Adrenal gland (tissue), 12 donors: ENCODE results near the gene USP17L21. TPM values are rescaled to one million over a fixed set of nuclear protein-coding genes. Genes with fewer than 3 reads are reported as not detected.
"Not testable (repeated sequence)": the region's sequence is repeated elsewhere in the genome, so short reads cannot be mapped to it uniquely, and the experiment has no call there.

Source experiments
- DNase-seq, 7 donors: peaks; one replicate each; pipeline ENCODE4 v3.0.0-alpha.2; 2019 to 2020
- H3K27ac ChIP-seq, 5 donors: fragments of 200-600 bp; sonication (generic) in 4 of 5; 1 replicate in 3 of 5; 2 replicates in 2 of 5; pipeline versions ENCODE4 v1.5.1 to v1.8.0; 2016 to 2020; ENCODE audit warnings: mild to moderate bottlenecking in 1 of 5
- H3K27me3 ChIP-seq: fragments of 200-600 bp; 2 replicates; pipeline ENCODE4 v1.8.0; 2021
- H3K36me3 ChIP-seq, 2 donors: fragments of 200-600 bp; replicated peaks in 1 of 2; 1 replicate in 1 of 2; 2 replicates in 1 of 2; pipeline versions ENCODE4 v1.5.1 to v1.8.0; 2018 to 2022
- H3K4me1 ChIP-seq, 2 donors: fragments of 200-600 bp; replicated peaks in 1 of 2; 1 replicate in 1 of 2; 2 replicates in 1 of 2; pipeline versions ENCODE4 v1.5.1 to v1.8.0; 2018 to 2021
- H3K4me3 ChIP-seq, 4 donors: fragments of 200-600 bp; sonication (generic) in 3 of 4; one replicate each; pipeline ENCODE4 v1.5.1; 2016 to 2018
- H3K9me3 ChIP-seq, 3 donors: fragments of 200-600 bp; sonication (generic) in 1 of 3; replicated peaks in 1 of 3; 1 replicate in 2 of 3; 2 replicates in 1 of 3; pipeline versions ENCODE4 v1.5.1 to v1.8.0; 2016 to 2021
- WGBS, 4 donors: extraction: QIAGEN DNeasy Blood & Tissue Kit in 2 of 4; methylation state at CpG; one replicate each; pipeline versions ENCODE4 v1.1.5 to v1.1.7; 2013 to 2017; 5-methylcytosine and 5-hydroxymethylcytosine counted together
- intact Hi-C, 2 donors: fragments of 100-400 bp; cut with DNase I; formaldehyde crosslinking; loops; one replicate each; pipeline versions ENCODE4 v1.14.1 to v1.15.0; 2022 to 2023
- polyA plus RNA-seq, 3 donors: library from polyadenylated mRNA; stranded (reverse); fragments of 200-250 nt in 2 of 3; fragments of 350-450 nt in 1 of 3; fragmentation: Illumina TruSeq in 1 of 3; extraction: RNeasy Lipid Tissue Mini Kit (QIAGEN cat#74804) in 1 of 3; gene quantifications; one replicate each; pipeline ENCODE4 v1.2.3, GENCODE V29; 2013 to 2014
- total RNA-seq, 9 donors: library from RNA; depleted of rRNA in 4 of 9; stranded (reverse); fragments of >200 nt in 4 of 9; fragments of 120-200 nt in 1 of 9; fragmentation: NEBNext Ultra II Directional in 1 of 9; extraction: Animal tissue kit (Norgen Biotek cat#: 25700) in 1 of 9; gene quantifications; one replicate each; pipeline versions ENCODE4 v1.1.0 to v1.2.4, GENCODE V29; 2013 to 2023
- donor health status: healthy with polysubstance abuse.
- donor health status: Bipolar disorder and iron deficiency.
- donor health status: DM: yes; HTN: yes; CAD: no.
- donor health status: DM: no; HTN: no; CAD: no.
- donor health status: DM: no; HTN: no; CAD: no.
- donor health status: DM: yes; HTN: yes; CAD: no.

The USP17L21 gene
- total and polyA plus RNA-seq, 12 donors: not detected

DNA sequence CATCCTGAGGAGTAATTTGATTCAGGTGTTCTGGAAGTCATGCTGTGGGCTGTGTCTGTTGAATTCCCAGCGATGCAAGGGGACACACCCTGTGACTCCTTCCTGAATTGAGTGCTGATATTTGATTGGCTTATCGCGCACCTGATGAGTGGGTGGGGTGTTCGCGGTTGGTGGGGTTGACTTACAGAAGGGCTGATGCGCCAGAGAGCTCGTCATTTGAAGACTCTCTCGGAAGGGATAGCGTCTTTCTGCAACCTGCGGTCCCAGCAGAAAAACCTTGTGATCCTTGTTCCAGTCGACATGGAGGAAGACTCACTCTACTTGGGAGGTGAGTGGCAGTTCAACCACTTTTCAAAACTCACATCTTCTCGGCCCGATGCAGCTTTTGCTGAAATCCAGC lies 9.6 kb upstream of the USP17L21 start, which contains the start of gene USP17L19:
USP17L19 (plus strand) TSS at position 301 of the 400 bp plus-strand sequence; CDS start at position 301, 0 bp downstream.
- H3K36me3 ChIP-seq, H3K4me3 ChIP-seq, intact Hi-C loops, H3K27ac ChIP-seq, H3K27me3 ChIP-seq, DNase-seq, H3K4me1 ChIP-seq, H3K9me3 ChIP-seq: not testable (repeated sequence)
- WGBS, 4 donors: no CpG with 5 or more reads among the region's 13 CpGs

GRCh38 chr4:9257824-9258223 lies 4.8 kb upstream of the USP17L21 start, which contains the start of gene USP17L20:
USP17L20 (plus strand) TSS chr4:9258124; CDS start chr4:9258124, 0 bp downstream.
- no CpG with 5 or more reads among the region's 15 CpGs for whole genome bisulfite sequencing, 4 donors
- H3K9me3 ChIP-seq, DNase-seq, H3K4me1 ChIP-seq, H3K4me3 ChIP-seq, H3K36me3 ChIP-seq, H3K27ac ChIP-seq, intact Hi-C loops, H3K27me3 ChIP-seq: not testable (repeated sequence)

GRCh38 chr4:9267319-9267718 lies 4.6 kb downstream of the USP17L21 start, which contains the start of gene USP17L22:
USP17L22 (plus strand) TSS chr4:9267619; CDS start chr4:9267619, 0 bp downstream.
- H3K9me3 ChIP-seq, H3K4me3 ChIP-seq, H3K4me1 ChIP-seq, H3K27me3 ChIP-seq, DNase-seq, H3K27ac ChIP-seq, H3K36me3 ChIP-seq, intact Hi-C loops: not testable (repeated sequence)
- no CpG with 5 or more reads among the region's 15 CpGs for WGBS, 4 donors

DNA sequence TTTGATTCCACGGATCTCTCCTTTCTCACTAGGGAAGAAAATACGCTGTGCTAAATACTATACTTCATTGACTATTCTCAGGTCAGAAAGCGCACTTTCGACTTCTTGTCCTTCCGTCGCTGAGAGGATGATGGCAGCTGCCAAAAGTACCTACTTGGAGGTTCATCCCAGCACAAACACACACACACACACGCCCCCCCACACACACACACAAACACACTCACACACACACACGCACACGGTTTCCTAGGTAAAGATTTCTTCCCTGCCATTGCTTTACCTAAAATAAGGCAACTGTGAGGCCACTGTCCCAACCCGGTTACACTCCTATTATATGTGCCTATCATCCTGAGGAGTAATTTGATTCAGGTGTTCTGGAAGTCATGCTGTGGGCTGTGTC lies 9.0 kb downstream of the USP17L21 start:
- WGBS, 4 donors: 80 to 84% (median 82%) methylated on average over 5 to 8 of the region's 10 CpGs
- intact Hi-C loops, H3K27ac ChIP-seq, H3K9me3 ChIP-seq, H3K4me1 ChIP-seq, H3K36me3 ChIP-seq, H3K27me3 ChIP-seq, H3K4me3 ChIP-seq: not testable (repeated sequence)
- peak; percentile 11 to 78 (median 36) for DNase-seq

Other genes with a start within 250 kb of the USP17L21 start
- not detected for gene FAM90A26, start 92.5 kb upstream of the USP17L21 start, total RNA-seq
- not detected for gene FAM90A26, start 92.5 kb upstream of the USP17L21 start, polyA plus RNA-seq
- gene USP17L10, start 52.2 kb upstream of the USP17L21 start, total RNA-seq: not detected
- gene USP17L10, start 52.2 kb upstream of the USP17L21 start, polyA plus RNA-seq: not detected
- gene USP17L11, start 47.5 kb upstream of the USP17L21 start, total RNA-seq: not detected
- gene USP17L11, start 47.5 kb upstream of the USP17L21 start, polyA plus RNA-seq: not detected
- gene USP17L12, start 42.7 kb upstream of the USP17L21 start, total RNA-seq: not detected
- not detected for gene USP17L12, start 42.7 kb upstream of the USP17L21 start, polyA plus RNA-seq
- not detected for gene USP17L13, start 38.0 kb upstream of the USP17L21 start, total RNA-seq
- not detected for gene USP17L13, start 38.0 kb upstream of the USP17L21 start, polyA plus RNA-seq
- not detected for gene USP17L15, start 28.5 kb upstream of the USP17L21 start, total RNA-seq
- gene USP17L15, start 28.5 kb upstream of the USP17L21 start, polyA plus RNA-seq: not detected
- not detected for gene USP17L17, start 19.0 kb upstream of the USP17L21 start, total RNA-seq
- not detected for gene USP17L17, start 19.0 kb upstream of the USP17L21 start, polyA plus RNA-seq
- not detected for gene USP17L18, start 14.2 kb upstream of the USP17L21 start, total RNA-seq
- not detected for gene USP17L18, start 14.2 kb upstream of the USP17L21 start, polyA plus RNA-seq
- gene USP17L19, start 9.5 kb upstream of the USP17L21 start, total RNA-seq: not detected
- not detected for gene USP17L19, start 9.5 kb upstream of the USP17L21 start, polyA plus RNA-seq
- gene USP17L20, start 4.7 kb upstream of the USP17L21 start, total RNA-seq: not detected
- gene USP17L20, start 4.7 kb upstream of the USP17L21 start, polyA plus RNA-seq: not detected
- 1 to 10 TPM in 1 of 9 donors, not detected in 8; 4.4 TPM for gene USP17L22, start 4.7 kb downstream of the USP17L21 start, total RNA-seq
- not detected for gene USP17L22, start 4.7 kb downstream of the USP17L21 start, polyA plus RNA-seq
- not detected for gene USP17L24, start 62.3 kb downstream of the USP17L21 start, total RNA-seq
- gene USP17L24, start 62.3 kb downstream of the USP17L21 start, polyA plus RNA-seq: not detected
- not detected for gene USP17L25, start 67.0 kb downstream of the USP17L21 start, total RNA-seq
- not detected for gene USP17L25, start 67.0 kb downstream of the USP17L21 start, polyA plus RNA-seq
- not detected for gene USP17L26, start 71.8 kb downstream of the USP17L21 start, total RNA-seq
- not detected for gene USP17L26, start 71.8 kb downstream of the USP17L21 start, polyA plus RNA-seq
- gene USP17L5, start 76.5 kb downstream of the USP17L21 start, total RNA-seq: not detected
- not detected for gene USP17L5, start 76.5 kb downstream of the USP17L21 start, polyA plus RNA-seq
- not detected for gene USP17L27, start 81.3 kb downstream of the USP17L21 start, total RNA-seq
- gene USP17L27, start 81.3 kb downstream of the USP17L21 start, polyA plus RNA-seq: not detected
- not detected for gene USP17L28, start 86.0 kb downstream of the USP17L21 start, total RNA-seq
- not detected for gene USP17L28, start 86.0 kb downstream of the USP17L21 start, polyA plus RNA-seq
- not detected for gene USP17L29, start 90.8 kb downstream of the USP17L21 start, total RNA-seq
- gene USP17L29, start 90.8 kb downstream of the USP17L21 start, polyA plus RNA-seq: not detected
- not detected for gene USP17L30, start 100.3 kb downstream of the USP17L21 start, total RNA-seq
- gene USP17L30, start 100.3 kb downstream of the USP17L21 start, polyA plus RNA-seq: not detected
- gene DEFB131A, start 181.5 kb downstream of the USP17L21 start, total RNA-seq: not detected
- gene DEFB131A, start 181.5 kb downstream of the USP17L21 start, polyA plus RNA-seq: not detected